H1 (cell line): Measurements from ENCODE around the gene RNF31.

Experiments used
- CTCF ChIP-seq, 3 experiments: IDR thresholded peaks; 1 replicate in 2 of 3; 2 replicates in 1 of 3; pipeline versions ENCODE4 v1.5.1 to v1.6.1; 2011; ENCODE audit warnings: low read length in 3 of 3, mild to moderate bottlenecking in 3 of 3, inconsistent platforms in 2 of 3, low read depth in 1 of 3, moderate library complexity in 1 of 3; ENCODE audit not compliant: insufficient read depth in 1 of 3; ENCODE audit errors: control extremely low read depth in 1 of 3
- TEAD4 ChIP-seq: IDR thresholded peaks from 2 replicates; pipeline ENCODE4 v1.6.1; 2012; ENCODE audit warnings: low read depth, low read length, inconsistent platforms, mixed read lengths

DNA sequence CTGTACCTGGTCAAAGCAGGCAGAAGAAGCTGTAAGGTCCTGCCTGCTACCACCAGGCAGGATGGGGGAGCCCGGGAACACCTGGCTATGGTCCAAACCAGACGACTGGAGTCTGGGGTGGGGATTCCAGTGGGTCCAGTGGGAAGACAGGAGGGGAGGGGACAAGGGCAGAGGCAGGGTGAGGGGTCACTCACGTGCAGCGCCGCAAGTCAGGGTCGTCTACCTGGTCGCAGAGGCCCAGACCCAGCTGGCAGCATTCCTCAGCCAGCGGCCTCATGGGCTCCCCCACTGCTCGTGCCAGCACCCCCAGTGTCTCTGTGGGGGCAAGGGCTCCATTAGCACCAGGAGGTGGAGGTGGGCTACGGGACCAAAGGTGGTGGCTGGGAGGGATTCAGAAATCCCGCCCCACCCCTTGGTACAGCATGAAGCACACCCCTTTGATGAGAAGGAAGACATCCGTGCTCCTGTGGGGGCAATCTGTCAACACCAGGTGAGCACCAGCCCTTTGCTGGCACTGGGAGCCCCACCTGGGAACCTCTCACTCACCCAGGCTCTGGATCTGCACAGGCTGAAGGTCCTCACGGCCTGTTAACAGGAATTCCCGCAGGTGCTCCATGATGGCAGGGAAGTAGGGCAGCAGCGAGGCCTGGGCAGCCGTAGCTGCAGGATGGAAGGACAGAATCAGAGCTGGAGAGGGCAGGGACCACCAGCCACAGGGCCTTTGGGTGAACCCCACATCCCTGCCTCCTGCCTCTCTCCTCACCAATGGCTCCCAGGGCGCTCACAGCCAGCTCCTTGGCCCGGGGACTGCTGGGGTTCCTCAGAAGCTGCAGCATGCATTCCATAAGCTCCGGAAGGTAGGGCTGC lies 37.0 kb downstream of the RNF31 start:
- no peak for TF ChIP-seq CTCF (IDR thresholded peaks at IDR 0.05; ENCODE audit: control extremely low read depth in 1 of 3, insufficient read depth in 1 of 3, low read depth in 1 of 3, low read length in 3 of 3)
- no peak for TF ChIP-seq TEAD4
